Stimulated activated CD8-positive, alpha-beta memory T cell treated with anti-CD3 and anti-CD28 coated beads, Interleukin-7, amount 100 ng/mL, for 48 hours (primary cell): ENCODE data around the gene KTN1.

Experiments used
- DNase-seq, 2 donors: peaks; one replicate each; pipeline ENCODE4 v3.0.0-alpha.2; 2020; ENCODE audit warnings: low read depth in 1 of 2; ENCODE audit errors: extremely low read depth in 1 of 2

KTN1 gene

GRCh38 chr14:55609681-55610080, 29.7 kb downstream of the KTN1 start:
- no peak for DNase-seq

GRCh38 chr14:55610713-55611370, 30.8 kb downstream of the KTN1 start:
- no peak for DNase-seq

- no peak for DNase-seq
Measured at GRCh38 chr14:55611859-55612258, 31.9 kb downstream of the KTN1 start.

DNA sequence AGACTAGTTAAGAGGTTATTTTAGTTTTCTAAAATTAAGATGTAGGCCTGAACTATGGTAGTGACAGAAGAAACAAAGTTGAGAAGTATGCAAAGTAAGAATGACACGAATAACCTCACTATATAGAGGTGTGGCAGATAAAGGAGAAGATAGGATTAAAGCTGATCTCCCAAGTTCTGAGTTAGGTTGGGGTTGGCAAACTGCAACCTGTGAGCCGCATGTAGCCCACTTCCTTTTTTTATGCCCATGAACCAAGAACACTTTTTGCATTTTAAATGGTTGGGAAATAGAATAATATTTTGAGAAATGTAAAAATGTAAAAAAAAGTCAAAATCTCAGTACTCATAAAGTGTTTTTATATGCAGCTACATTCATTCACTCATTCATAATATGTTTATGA, 34.3 kb downstream of the KTN1 start:
- no peak for DNase-seq

GRCh38 chr14:55620277-55620676, 40.3 kb downstream of the KTN1 start:
- no peak for DNase-seq

DNA sequence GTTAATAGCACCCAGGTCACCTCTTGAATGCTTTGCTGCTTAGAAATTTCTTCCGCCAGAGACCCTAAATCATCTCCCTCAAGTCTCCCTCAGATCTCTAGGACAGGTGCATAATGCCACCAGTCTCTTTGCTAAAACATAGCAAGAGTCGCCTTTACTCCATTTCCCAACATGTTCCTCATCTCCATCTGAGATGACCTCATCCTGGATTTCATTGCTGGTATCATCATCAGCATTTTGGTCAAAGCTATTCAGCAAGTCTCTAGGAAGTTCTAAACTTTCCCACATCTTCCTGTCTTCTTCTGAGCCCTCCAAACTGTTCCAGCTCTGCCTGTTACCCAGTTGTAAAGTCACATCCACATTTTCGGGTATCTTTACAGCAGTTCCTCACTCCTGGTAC, 41.0 kb downstream of the KTN1 start:
- DNase-seq: no peak

- DNase-seq: no peak
Measured at GRCh38 chr14:55621391-55621790, 41.4 kb downstream of the KTN1 start.

DNA sequence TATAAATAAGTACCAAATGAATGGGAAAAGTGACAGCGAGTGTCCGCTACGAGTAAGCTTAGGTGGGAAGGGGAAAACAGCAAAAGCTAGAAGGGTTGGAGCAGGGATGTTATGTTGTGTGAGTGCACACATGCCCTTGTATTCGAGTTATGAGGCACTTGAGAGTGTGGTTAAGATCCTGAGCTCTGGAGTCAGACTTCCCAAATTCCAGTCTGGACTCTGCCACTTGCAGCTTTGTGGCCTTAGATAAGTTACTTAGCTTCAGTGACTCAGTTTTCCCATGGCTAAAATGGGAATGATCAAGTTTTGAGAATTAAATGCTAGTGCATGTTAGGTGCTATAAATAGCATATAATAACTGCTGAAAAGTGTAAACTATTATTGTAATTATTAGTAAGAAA, 44.9 kb downstream of the KTN1 start:
- no peak for DNase-seq

GRCh38 chr14:55625481-55625880, 45.5 kb downstream of the KTN1 start:
- DNase-seq: no peak

DNA sequence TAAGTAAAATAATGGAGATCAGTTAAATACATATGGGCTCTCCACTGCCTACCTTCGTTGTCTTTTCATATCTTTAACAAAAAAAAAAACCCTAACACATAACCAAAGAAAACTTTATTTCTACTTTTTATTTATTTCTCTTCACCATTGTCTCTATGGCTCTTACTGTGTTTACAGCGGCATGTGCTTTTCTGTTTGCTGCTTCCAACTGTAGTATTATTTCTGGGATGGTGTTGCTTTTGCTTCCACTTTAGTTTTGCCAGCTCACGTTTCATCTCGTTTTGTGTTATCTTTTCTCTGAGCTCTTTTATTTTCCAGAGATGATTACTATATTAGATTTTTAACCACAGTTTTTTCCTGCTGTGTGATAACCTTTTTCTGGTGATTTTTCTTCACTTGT, 46.1 kb downstream of the KTN1 start:
- DNase-seq: no peak

DNA sequence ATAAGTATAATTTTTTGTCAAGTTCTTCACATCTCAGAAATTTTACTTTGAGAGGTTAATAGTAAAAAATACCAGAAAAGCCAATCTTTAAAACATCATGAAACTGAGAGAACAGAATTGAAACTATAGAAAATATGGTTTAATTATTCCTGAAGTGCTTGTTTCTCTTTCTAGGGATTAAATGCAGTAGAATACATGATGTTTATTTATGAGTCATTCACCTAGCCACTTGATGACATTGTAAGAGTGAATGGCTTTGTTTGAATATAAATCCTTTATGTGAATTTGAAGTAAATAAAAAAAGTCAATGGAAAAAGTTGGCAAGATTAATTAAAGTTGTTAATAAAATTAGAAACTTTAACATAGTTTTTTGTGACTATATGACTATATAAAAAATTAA, 48.4 kb downstream of the KTN1 start:
- DNase-seq: no peak

DNA sequence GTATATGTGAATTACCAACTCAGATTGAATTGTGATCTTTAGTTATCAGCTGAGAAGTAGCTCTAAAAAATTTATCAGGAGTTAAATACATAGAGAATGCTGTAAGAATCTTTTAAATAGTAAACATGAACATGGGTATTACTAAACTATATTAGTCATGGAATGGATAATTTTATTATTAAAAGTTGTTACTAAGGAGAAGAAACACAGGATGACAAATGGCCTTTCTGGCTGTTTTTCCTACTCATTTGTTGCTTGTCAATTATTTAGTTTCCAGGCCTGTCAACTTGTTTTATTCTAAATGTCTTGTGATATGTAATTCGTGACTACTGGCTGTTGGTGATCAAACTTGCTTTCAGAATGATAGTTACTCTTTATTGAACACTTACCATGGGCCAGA, 58.7 kb downstream of the KTN1 start:
- no peak for DNase-seq

GRCh38 chr14:55641290-55641689, 61.3 kb downstream of the KTN1 start:
- no peak for DNase-seq

- no peak for DNase-seq
Measured at GRCh38 chr14:55641954-55642353, 61.9 kb downstream of the KTN1 start.

DNA sequence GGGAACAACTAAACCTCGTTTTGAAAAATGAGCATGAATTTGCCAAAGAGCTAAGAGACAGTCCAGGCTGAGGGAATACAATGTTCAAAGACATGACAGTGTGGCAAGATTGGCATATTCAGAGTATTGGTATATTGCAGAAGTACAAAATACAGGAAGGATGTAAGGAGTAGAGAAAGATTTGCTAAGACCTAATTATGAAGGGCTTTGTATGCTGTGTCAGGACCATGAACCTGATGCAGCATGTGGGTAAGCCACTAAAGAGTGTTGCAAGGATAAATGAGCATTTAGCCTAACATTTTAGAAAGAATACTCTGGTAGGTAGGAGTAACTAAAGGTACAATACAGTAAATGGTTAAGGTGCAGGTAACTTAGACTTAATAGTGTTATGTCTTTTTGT, 65.1 kb downstream of the KTN1 start:
- DNase-seq: no peak

GRCh38 chr14:55645845-55646832, 66.1 kb downstream of the KTN1 start:
- no peak for DNase-seq

- no peak for DNase-seq
Measured at GRCh38 chr14:55650992-55651391, 71.0 kb downstream of the KTN1 start.

- no peak for DNase-seq
Measured at GRCh38 chr14:55654243-55654642, 74.2 kb downstream of the KTN1 start.

DNA sequence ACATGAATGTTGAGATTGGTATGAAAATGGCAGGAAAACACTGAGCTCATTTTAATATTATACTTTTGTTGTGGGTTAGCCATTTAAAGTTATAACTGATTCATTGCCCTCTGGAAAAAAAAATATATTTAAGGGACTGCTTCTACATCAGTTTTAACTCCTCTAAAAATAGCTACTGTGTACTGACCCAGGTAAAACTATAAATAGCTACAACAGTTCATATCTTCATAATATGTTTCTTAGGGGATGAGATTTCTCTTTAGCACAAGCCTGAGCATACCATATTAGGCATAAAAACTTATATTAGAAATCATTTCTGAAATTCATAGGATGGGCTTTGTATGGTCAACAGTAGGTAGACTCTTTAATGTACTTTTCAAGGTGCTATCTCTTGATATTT, 81.0 kb downstream of the KTN1 start:
- DNase-seq: no peak

GRCh38 chr14:55662752-55663151, 82.7 kb downstream of the KTN1 start:
- no peak for DNase-seq

GRCh38 chr14:55665067-55665675, 85.2 kb downstream of the KTN1 start:
- DNase-seq: no peak

DNA sequence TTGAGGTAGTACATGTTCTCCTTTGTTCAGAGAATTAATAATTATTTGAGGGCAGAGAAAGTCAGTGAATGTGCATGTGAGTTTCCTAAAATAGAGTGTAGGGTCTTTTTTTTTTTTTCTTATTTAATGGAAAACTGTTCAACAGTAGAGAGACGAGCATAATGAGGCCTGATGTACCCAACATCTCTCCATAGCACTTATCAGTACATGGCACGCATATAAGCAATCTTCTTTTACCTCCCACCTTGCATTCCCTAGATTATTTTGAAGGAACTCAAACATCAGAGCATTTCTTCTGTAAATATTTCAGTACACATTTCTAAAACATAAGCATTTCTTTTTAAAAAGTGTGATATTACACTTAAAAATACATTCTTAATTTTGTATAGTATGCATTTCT, 87.8 kb downstream of the KTN1 start:
- no peak for DNase-seq
